ENCODE data around the gene ING5. TPM values are rescaled to one million over a fixed set of nuclear protein-coding genes. Genes with fewer than 3 reads are reported as not detected.

ING5 gene
- total RNA-seq, 1 experiment from 2014 or later: 45.9 TPM

DNA sequence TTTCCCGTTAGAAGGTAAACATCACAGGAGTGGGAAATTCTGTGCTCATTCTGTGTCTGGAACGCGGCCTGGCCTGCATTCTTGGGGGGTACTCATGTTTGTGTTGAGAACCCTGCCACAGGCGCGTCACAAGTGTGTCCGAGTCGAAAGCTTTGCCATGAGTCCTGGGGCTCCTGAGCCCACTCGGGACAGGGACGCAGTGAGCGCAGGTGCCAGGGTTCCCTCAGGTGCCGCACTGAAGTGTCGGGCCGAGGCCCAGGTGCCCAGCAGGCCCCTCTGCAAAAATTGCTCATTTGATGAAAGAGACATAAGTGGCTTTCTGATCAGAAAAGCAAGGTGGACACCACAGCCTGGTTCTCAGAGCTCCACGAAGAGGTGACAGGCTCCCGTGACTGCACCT lies 37.3 kb downstream of the ING5 start:
- H3K4me3 ChIP-seq (replicated peaks in 1 of 2; ENCODE audit: low read depth in 1 of 2, low read length in 2 of 2): no peak overlapping the region
- intact Hi-C loops (cut with micrococcal nuclease): no loop called here
- peaks cover 0 to under 1% of the 10 kb centered on the region in 2 experiments; a peak in 1 of 4 replicates for H3K36me3 ChIP-seq (ENCODE audit: control insufficient read depth in 1 of 2, insufficient read depth in 2 of 2, low read length in 2 of 2)
- H3K4me1 ChIP-seq (ENCODE audit: control insufficient read depth in 1 of 2, insufficient read depth in 2 of 2, low read length in 2 of 2): peaks cover 9 to 15% of the 10 kb centered on the region in 2 experiments; a peak in 2 of 4 replicates
- H3K4me2 ChIP-seq (ENCODE audit: low read length): no peak overlapping the region
- H4K20me1 ChIP-seq (ENCODE audit: insufficient read depth): no peaks in the 10 kb centered on the region
- H3K9ac ChIP-seq (ENCODE audit: low read length): no peak overlapping the region
- DNase-seq (ENCODE audit: low read depth, low spot score): no peak
- H3K9me3 ChIP-seq (ENCODE audit: control insufficient read depth in 1 of 2, insufficient read depth in 1 of 2, low read depth in 1 of 2, low read length in 2 of 2): no peaks in the 10 kb centered on the region
- POLR2A ChIA-PET: interaction anchor here (0.5 kb wide), 1 partner anchor 21 kb away, joined by 4 read pairs; no protein-coding TSS in a partner anchor
- H3K27me3 ChIP-seq (ENCODE audit: insufficient read depth, low read length): no peaks in the 10 kb centered on the region
- CTCF ChIA-PET: no interaction called here
- no peaks in the 10 kb centered on the region; the same call in 1 of the 2 replicates for H3K79me2 ChIP-seq (ENCODE audit: insufficient read depth, low read length)
- TF ChIP-seq POLR2A (IDR thresholded peaks at IDR 0.05; ENCODE audit: borderline replicate concordance, extremely low read depth, insufficient read depth, insufficient read length) (no peak), JUND (IDR thresholded peaks at IDR 0.05) (no peak), POLR2AphosphoS5 (IDR thresholded peaks at IDR 0.05; ENCODE audit: low read depth, low read length) (no peak), ELF1 (IDR thresholded peaks at IDR 0.05; ENCODE audit: borderline replicate concordance, low read depth) (no peak), YY1 (IDR thresholded peaks at IDR 0.05; ENCODE audit: extremely low read depth, insufficient replicate concordance, low read depth, low read length) (no peak)
- TF ChIP-seq, protein P1, sequence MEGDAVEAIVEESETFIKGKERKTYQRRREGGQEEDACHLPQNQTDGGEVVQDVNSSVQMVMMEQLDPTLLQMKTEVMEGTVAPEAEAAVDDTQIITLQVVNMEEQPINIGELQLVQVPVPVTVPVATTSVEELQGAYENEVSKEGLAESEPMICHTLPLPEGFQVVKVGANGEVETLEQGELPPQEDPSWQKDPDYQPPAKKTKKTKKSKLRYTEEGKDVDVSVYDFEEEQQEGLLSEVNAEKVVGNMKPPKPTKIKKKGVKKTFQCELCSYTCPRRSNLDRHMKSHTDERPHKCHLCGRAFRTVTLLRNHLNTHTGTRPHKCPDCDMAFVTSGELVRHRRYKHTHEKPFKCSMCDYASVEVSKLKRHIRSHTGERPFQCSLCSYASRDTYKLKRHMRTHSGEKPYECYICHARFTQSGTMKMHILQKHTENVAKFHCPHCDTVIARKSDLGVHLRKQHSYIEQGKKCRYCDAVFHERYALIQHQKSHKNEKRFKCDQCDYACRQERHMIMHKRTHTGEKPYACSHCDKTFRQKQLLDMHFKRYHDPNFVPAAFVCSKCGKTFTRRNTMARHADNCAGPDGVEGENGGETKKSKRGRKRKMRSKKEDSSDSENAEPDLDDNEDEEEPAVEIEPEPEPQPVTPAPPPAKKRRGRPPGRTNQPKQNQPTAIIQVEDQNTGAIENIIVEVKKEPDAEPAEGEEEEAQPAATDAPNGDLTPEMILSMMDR (IDR thresholded peaks at IDR 0.05 in 2 of 3, conservative IDR thresholded peaks at IDR 0.05 in 1 of 3; ENCODE audit: borderline replicate concordance in 1 of 3, insufficient read depth in 1 of 3, low read depth in 2 of 3, low read length in 2 of 3): no peak
- BruUV-seq (replicated peaks): no TSS peak
- no peaks in the 10 kb centered on the region for H3K9me2 ChIP-seq (ENCODE audit: insufficient read depth)
- no peak for ATAC-seq
- H2AFZ ChIP-seq (ENCODE audit: low read depth, low read length, poor library complexity, severe bottlenecking): no peak overlapping the region
- RAD21 ChIA-PET (ENCODE audit: low non-redundant PET in 1 of 2, low total read pairs in 2 of 2, uncharacterized antibody in 2 of 2, unreplicated experiment in 2 of 2): no interaction called here
- no peak overlapping the region for H3K27ac ChIP-seq (ENCODE audit: low read depth, low read length)

DNA sequence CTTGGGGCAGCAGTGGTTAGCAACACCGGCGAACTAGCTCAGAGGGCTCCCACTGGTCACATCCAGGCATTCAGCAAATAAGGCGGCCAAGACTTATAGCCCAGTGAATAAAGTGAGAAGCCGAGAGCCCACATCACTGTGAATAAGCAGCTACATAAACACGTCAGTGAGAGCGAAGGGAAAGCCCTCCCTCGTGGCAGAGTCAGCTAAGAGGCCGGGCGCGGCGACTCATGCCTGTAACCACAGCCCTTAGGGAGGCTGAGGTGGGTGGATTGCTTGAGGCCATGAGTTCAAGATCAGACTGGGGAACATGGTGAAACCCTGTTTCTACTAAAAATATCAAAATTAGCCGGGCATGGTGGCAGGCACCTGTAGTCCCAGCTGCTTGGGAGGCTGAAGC lies 37.8 kb downstream of the ING5 start:
- no peak for ATAC-seq
- Histone ChIP-seq H3K79me2 (ENCODE audit: insufficient read depth, low read length) (no peaks in the 10 kb centered on the region; the same call in 1 of the 2 replicates), H4K20me1 (ENCODE audit: insufficient read depth) (no peaks in the 10 kb centered on the region), H3K4me3 (replicated peaks in 1 of 2; ENCODE audit: low read depth in 1 of 2, low read length in 2 of 2) (no peak overlapping the region), H3K27me3 (ENCODE audit: insufficient read depth, low read length) (no peaks in the 10 kb centered on the region), H3K9ac (ENCODE audit: low read length) (no peak overlapping the region), H3K9me2 (ENCODE audit: insufficient read depth) (no peaks in the 10 kb centered on the region), H3K9me3 (ENCODE audit: control insufficient read depth in 1 of 2, insufficient read depth in 1 of 2, low read depth in 1 of 2, low read length in 2 of 2) (no peaks in the 10 kb centered on the region), H2AFZ (ENCODE audit: low read depth, low read length, poor library complexity, severe bottlenecking) (no peak overlapping the region), H3K4me2 (ENCODE audit: low read length) (no peak overlapping the region), H3K36me3 (ENCODE audit: control insufficient read depth in 1 of 2, insufficient read depth in 2 of 2, low read length in 2 of 2) (peaks cover under 1 to 2% of the 10 kb centered on the region in 2 experiments; a peak in 1 of 4 replicates), H3K4me1 (ENCODE audit: control insufficient read depth in 1 of 2, insufficient read depth in 2 of 2, low read length in 2 of 2) (peaks cover 9 to 14% of the 10 kb centered on the region in 2 experiments; a peak in 2 of 4 replicates), H3K27ac (ENCODE audit: low read depth, low read length) (no peak overlapping the region)
- TF ChIP-seq SP1 (IDR thresholded peaks at IDR 0.05; ENCODE audit: low read depth): no peak
- intact Hi-C loops (cut with micrococcal nuclease): no loop called here
- no TSS peak for BruUV-seq (replicated peaks)
- RAD21 ChIA-PET (ENCODE audit: low non-redundant PET in 1 of 2, low total read pairs in 2 of 2, uncharacterized antibody in 2 of 2, unreplicated experiment in 2 of 2): no interaction called here
- CTCF ChIA-PET: no interaction called here
- no peak for DNase-seq (ENCODE audit: low read depth, low spot score)
- POLR2A ChIA-PET: no interaction called here
